Activated CD4-positive, alpha-beta T cell treated with anti-CD3 and anti-CD28 coated beads, Interleukin-10, Interleukin-2, amounts not matched to agents 100 ng/mL and 50 ng/mL, durations not matched to agents 16 hours and 8 hours (primary cell): Measurements from ENCODE around the gene KIRREL3.

Experiments used
- DNase-seq: peaks from one replicate; pipeline ENCODE4 v3.0.0-alpha.2; 2020

Gene KIRREL3

DNA sequence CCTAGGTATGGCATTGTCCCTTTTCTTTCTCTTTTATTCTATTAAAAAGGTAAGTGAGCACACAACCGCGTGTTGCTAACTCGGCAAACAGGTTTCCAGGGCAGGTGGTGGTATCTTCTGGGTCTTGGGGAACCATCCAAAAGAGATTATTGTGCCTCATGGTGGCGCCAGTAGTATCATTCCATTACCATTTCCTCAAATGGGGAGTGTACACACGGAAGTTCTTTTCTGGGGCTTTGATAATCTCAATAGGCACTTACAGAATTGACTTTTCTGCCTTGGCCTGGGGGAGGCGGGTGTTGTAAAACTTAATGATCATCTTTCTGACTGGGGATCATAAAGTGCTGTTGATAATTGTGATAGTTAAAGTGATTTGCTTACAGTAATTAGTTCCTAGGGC lies 234.1 kb downstream of the KIRREL3 start:
- DNase-seq, result no peak

DNA sequence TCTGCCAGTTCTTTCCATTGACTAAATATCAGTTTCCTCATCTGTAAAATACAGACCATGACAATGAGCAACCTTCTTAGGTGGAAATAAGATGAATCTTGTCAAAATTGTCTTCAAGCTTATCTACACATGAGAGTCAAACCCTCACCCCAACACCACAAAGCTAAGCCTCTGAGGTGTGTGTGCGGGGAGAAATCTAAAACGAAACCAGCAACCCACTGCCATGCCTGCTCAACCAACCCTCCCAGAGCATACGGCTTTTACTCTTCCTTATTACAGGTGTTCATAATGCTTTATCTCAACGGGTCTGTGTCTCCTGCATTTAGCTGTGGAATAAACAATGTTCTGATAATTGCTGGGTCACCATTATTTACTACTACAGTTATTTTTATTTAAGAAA lies 235.4 kb downstream of the KIRREL3 start:
- no peak for DNase-seq

DNA sequence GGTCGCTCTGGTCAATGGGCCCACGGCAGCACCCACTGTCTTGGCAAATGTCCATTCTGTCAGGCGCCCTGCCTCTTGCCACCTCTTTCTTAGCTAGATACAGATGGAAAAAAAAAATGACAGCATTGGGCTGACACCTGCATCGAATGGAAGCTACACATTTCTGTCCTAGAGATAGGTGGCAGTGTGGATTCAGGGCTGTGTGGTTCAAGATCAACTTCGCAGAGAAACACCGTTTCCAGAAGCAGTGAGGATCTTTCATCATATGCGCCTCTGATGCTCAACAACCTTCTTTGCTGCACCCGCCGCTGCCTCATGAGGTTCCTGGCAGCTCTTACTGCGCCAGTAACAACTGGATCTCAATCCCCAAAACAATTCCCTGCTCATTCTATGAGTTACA lies 236.3 kb downstream of the KIRREL3 start:
- no peak for DNase-seq

GRCh38 chr11:126756855-126757254 lies 243.7 kb downstream of the KIRREL3 start:
- no peak for DNase-seq

GRCh38 chr11:126756421-126756820 lies 244.1 kb downstream of the KIRREL3 start:
- DNase-seq, result no peak

GRCh38 chr11:126755526-126755925 lies 245.0 kb downstream of the KIRREL3 start:
- no peak for DNase-seq

GRCh38 chr11:126754591-126755426 lies 245.8 kb downstream of the KIRREL3 start:
- no peak for DNase-seq

GRCh38 chr11:126753990-126754389 lies 246.6 kb downstream of the KIRREL3 start:
- no peak for DNase-seq

GRCh38 chr11:126751242-126751641 lies 249.3 kb downstream of the KIRREL3 start:
- DNase-seq, result no peak

DNA sequence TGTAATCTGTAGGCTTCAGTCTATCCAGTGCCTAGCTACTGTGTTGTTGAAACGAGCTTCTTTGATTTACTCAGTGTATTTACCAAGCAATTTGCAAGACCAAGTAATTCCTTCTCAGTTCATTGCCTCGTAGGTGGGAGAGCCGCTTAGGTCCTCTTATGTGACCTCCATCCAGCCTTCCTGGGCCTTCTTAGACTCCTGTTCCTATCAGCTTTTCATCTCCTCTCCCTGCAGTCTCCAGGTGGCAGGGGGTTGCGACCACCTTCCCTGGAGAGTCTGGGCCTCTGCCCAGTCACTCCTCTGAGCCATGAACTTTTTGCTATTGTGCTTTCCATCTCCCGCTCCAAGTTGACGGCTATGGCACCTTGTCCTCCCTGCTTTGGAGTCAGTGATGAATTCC lies 251.8 kb downstream of the KIRREL3 start:
- DNase-seq, result no peak

DNA sequence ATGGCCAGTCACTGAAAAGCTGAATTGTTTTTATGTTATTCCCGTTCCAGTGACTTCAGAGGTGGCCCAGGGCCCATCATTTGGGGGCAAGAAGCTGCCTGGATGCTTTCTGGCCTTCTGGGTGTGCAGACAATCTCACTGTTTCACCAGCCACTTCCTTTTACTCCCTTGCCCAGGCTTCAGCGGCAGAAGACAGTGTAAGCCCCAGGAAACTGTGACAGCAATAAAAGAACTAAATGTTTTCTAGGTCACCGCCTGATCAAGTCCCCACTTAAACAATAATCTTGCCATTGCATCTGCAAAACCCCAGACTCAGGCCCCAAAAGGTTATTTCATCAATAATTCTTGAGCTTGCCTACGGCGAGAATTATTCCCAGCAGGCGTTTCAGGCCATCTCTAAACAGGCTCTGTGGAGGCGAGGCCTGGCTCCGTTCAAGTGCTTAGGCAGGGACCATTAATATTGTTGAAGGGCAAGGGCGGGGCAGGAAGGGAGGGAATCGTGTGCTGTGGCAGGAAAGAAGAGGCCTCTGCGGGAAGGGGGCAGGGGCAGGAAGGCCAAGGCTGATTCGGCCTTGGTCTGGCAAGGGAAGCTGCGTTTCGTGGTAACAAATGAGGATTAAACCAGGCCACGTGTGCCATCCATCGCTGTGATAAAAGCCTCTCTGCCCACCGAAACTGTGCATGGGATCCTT lies 252.3 kb downstream of the KIRREL3 start:
- no peak for DNase-seq

DNA sequence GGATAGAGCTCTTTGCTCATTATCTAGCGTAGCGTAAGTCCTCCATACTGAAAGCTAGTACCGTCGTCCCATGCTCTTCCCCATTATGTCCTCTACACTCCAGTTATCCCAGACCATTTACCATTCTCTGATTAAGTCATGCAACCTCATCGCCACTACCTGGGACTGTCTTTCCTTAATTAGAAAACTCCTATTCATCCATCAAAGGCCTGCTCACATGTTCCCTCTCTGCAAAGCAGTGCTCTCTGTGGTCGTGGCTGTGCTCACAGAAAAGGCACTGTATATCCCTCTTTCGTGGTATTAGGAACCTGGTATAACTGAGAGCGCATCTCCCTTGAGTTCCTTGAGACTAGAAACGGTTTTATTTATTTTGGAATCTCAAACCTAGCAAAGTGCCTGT lies 253.3 kb downstream of the KIRREL3 start:
- no peak for DNase-seq

DNA sequence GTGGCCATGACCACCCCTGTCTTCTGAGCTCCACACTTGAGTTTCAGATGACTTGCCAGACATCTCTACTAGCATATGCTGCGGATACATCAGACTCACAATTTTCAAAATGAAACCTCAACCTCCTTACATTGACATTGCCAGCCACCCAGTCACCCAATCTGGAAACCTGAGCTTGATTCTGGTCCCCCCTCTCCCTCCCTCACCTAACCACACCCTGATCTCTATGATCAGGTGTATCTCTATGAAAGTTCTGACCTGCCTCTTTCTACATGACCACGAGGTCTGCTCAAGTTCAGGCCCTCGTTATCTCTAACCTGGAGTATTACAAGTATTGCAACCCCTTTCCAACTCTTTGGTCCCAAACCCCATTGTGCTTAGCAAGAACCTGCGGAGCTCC lies 254.1 kb downstream of the KIRREL3 start:
- no peak for DNase-seq

- no peak for DNase-seq
Measured at GRCh38 chr11:126744699-126745098, 255.9 kb downstream of the KIRREL3 start.

GRCh38 chr11:126743628-126744027 lies 256.9 kb downstream of the KIRREL3 start:
- DNase-seq, result no peak

GRCh38 chr11:126742582-126742981 lies 258.0 kb downstream of the KIRREL3 start:
- no peak for DNase-seq

GRCh38 chr11:126740846-126741245 lies 259.7 kb downstream of the KIRREL3 start:
- DNase-seq, result no peak

DNA sequence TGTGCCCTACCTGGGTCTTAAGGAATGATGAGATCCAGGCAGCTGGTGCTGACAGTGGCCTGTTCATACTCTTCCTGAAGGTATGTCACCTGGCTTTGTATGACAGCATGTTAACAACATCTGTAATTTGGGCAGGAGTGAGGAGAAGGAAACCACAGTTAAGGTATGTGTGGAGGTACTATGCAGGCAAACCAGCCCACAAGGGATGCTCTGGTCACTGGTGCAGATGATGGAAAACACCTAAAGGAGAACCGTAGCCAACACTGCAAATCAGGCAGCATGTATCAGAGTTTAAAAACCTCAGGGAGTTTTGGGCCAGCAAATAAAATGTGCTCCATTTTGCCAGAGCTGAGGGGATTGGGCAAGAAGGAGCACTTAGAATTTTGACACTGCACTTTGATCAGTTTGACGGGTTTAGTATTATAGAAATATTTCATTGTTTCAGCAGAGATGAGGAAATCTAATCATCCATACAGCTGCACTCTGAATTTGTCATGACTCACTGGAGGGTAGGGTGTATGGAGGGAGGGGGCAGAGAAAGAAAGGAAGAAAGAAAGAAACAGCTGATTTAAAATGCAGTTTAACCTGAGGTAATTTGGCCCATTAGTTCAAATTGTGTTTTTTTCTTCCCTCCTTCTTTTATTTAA lies 260.9 kb downstream of the KIRREL3 start:
- no peak for DNase-seq

- DNase-seq, result no peak
Measured at GRCh38 chr11:126738295-126739031, 262.1 kb downstream of the KIRREL3 start.

GRCh38 chr11:126736682-126737572 lies 263.6 kb downstream of the KIRREL3 start:
- no peak for DNase-seq

GRCh38 chr11:126734752-126735151 lies 265.8 kb downstream of the KIRREL3 start:
- no peak for DNase-seq

DNA sequence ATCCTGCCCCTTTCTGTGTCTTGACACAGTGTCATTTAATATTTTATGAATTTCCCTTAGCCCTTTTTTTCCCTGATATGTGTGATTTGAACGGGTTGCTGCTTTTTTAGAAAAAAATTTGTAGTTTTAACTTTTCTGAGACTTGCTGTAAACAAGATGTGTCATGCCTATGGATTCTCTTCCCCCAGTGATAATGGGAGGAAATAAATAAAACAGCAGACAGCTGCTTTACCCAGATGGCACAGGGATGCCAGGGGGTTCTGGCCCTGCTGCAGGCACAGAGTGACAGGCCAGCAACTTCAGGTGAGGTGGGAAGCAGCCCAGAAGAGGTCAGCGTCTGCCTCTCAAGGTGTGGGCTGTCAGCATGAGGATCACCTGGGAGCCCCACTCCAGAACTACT lies 266.9 kb downstream of the KIRREL3 start:
- no peak for DNase-seq
